Superior temporal gyrus (tissue), 1 donor: ENCODE results near the gene PTPRA.
A peak's percentile ranks its signal among the peaks of the same experiment; 100 is the strongest.
"Not testable (repeated sequence)": the region's sequence is repeated elsewhere in the genome, so short reads cannot be mapped to it uniquely, and the experiment has no call there.

Experiments
- DNase-seq: peaks from one replicate; pipeline ENCODE4 v3.0.0-alpha.2; 2016; ENCODE audit errors: extremely low spot score

Gene PTPRA

DNA sequence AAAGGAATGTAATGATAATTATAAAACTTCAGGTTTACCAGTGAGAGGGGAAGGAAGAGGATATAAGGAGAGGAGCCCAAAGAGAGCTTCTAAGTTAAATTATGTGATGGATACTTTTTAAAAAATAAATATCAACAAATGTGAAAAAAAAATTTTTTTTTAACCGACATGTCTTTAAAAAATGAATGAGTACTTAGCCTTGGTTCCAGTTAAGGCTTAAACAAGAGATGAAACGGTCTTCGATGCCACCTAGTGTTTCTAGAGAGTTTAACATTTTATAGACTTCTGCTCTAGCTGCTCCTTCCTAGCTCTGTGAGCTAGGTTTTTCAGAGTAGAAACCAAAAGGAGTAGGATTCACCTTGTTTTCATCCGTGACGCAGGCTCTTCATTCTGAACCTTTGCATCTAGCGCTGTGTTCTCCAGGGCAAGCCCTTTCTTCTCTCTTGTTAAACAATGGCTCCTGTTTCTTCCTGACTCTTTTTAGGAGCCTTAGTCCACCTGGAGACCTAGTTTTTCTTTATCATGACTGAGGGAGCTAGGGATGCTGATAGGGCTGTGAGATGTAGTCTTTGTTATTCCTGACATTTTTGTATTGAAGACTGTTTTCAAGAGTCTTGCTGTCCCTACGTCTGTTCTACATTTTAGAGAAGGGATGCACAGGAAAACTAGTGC lies 127.7 kb downstream of the PTPRA start:
- DNase-seq = peak; percentile 90

DNA sequence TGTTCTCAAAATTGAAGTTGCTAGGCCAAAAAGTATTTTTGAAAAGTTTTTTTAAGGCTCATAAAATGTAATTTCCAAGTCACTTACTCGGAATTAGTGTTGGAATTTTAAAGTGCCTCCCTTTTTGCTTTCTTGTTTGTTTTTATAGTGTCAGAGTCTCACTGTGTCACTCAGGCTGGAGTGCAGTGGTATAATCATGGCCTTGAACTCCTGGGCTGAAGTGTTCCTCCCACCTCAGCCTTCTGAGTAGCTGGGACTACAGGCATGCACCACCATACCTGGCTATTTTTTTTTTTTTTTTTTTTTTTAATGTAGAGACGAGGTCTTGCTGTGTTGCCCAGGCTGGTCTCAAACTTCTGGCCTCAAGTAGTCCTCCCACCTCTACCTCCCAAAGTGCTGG lies 130.1 kb downstream of the PTPRA start:
- DNase-seq = no peak

DNA sequence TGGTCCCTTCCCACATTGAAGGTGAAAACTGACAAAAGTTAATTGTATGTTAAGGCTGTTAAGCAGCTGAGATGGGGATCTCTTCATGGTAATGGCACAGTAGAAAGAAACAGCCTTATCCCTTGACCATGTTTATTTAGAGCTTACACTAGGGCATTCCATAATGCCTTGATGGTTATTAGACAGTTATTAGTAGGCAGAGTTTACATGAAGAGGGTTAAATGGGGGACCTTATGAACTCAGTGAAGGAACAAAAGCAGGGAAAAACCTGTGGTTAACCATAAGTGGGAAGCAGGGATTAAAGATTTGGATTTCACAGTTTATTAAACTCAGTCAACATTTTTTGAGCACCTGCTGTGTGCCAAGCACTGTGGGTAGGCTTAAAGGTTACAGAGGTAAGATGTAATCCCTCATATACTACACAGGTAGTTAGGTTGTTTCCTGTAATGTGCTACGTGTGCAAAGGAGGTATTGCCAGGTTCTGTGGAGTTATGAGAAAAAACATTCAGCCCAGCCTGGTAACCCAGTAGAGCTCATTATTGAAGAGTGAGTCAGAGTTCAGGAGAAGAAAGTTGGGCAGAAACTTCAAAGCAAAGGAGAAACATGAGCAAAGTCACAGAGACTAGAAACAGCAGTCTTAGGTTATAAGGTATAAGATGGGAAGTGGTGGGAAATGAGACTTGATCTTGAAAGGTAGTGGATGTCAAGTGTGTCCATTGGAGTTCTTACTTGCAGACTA lies 137.9 kb downstream of the PTPRA start:
- DNase-seq = no peak

DNA sequence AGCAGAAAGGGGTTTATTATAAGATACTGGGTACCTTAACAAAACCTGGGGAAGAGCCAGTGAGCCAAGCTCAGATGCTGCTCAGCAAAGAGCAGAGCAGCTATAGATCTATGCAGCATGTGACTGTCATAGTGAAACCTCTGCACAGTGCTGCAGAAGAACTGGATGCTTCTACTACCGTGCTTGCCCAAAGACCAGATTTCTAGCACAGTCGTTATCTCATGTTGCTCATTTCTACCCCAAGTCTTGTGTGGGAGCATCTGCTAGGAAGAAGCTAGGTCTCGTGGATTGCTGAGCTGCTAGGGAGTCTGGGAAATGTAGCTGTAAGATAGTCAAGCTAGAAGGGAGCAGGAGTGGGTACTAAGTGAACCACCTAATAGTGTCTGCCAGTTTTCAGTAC lies 138.5 kb downstream of the PTPRA start:
- DNase-seq = no peak

DNA sequence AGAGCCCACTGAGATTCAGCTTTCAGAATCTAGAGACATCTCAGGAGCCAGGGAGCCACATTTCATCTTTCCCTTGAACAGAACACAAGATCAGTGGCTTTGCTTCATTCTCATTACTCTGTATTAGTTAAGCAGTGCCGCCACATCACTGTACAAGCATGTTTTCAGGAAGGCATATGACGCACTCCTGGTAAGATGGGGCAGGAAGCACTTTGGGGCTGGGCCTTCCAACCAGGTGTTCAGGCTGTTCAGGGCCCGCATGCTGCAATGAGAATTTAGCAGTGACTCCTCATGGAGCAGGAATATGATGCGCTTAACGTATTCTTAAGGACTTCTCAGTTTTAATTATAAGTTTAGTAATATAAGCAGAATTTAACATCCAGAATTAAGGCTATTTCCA lies 140.5 kb downstream of the PTPRA start:
- no peak for DNase-seq

DNA sequence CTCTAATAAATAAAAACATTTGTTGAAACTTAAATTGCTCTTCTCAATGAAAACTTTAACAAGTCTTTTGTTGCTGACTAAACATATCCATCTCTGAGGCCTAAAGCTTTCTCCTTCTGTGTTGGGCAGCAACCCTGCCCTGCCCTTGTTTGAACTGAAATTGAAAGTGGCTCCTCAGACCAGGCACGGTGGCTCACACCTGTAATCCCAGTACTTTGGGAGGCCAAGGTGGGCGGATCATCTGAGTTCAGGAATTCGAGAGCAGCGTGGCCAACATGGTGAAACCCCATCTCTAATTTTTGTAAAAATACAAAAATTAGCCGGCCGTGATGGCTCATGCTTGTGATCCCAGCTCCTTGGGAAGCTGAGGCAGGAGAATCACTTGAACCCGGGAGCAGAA lies 140.9 kb downstream of the PTPRA start:
- DNase-seq = no peak

DNA sequence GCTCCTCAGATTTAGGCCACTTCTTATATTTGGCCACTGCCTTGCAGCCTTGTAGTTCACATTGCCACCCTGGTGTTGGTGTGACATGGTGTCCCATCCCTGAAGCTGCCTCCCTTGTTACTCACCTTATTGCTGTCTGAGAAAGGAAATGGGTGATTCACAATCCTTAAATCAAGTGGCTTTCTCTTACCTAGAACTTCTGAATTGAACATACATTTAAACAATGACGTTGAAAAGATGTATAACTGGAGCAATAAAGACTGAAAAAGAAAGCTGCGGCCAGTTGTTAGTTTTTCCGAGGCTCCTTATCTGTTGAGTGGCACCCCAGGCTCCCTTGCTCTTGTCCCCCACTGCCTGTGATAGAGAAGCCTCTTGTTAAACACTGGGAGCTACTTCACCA lies 141.4 kb downstream of the PTPRA start:
- no peak for DNase-seq

DNA sequence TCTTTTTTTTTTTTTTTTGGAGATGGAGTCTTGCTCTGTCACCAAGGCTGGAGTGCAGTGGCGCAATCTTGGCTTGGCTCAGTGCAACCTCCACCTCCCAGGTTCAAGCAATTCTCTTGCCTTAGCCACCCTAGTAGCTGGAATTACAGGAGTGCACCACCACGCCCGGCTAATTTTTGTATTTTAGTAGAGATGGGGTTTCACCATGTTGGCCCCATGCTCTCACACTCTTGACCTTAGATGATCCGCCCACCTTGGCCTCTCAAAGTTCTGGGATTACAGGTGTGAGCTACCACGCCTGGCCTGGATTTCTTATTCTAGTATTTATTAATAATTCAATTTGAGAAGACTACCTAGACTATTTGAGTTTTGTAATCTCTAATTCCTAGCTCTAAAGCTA lies 142.0 kb downstream of the PTPRA start:
- not testable (repeated sequence) for DNase-seq

DNA sequence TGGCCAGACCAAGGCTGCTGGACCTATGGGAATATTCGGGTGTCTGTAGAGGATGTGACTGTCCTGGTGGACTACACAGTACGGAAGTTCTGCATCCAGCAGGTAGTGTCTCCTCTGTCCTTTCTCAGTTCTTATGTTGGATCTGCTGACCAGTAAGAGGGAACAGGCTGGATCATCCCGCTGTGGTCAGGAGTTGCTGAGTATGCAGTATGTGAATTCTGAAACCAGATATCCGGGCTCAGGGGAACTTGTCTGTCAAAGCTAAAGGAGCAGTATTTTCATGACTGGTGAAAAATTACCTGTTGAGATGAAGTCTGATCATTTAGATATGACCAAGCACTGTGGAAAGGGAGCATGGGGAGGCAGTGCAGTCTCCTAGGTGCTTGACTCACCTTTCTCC lies 148.0 kb downstream of the PTPRA start:
- no peak for DNase-seq

DNA sequence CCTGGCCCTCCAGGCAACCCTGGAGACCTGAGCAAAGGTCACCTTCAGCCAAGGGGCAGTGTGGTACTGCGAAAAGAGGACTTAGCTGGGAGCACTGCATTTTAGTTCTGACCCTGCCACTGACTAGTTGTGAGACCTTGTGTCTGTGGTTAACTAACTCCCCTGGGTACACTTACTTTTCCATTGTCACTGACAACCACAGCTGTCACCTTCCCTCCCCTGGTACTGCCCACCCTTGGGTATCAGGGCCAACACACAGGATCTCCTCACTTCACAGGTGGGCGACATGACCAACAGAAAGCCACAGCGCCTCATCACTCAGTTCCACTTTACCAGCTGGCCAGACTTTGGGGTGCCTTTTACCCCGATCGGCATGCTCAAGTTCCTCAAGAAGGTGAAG lies 148.5 kb downstream of the PTPRA start:
- no peak for DNase-seq

DNA sequence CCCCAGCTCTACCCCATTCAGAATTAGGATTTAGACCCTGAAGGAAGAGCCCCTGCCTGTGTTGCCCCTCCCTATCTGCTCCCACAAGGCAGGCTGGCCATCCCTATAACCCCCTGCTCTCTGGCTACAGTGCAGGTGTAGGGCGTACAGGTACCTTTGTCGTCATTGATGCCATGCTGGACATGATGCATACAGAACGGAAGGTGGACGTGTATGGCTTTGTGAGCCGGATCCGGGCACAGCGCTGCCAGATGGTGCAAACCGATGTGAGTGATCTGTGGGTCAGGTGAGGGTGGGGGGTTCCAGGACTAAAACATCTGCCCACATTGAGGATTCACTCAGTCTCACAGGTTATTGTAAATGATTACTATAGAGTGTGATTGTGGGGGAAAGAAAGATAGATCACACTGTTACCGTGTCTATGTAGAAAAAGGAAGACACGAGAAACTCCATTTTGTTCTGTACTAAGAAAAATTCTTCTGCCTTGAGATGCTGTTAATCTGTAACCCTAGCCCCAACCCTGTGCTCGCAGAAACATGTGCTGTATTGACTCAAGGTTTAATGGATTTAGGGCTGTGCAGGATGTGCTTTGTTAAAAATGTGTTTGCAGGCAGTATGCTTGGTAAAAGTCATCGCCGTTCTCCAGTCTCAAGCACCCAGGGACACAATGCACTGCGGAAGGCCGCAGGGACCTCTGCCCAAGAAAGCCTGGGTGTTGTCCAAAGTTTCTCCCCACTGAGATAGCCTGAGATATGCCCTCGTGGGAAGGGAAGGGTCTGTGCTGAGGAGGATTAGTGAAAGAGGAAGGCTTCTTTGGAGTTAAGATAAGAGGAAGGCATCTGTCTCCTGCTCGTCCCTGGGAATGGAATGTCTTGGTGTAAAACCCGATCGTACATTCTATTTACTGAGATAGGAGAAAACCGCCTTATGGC lies 149.5 kb downstream of the PTPRA start:
- DNase-seq = not testable (repeated sequence)

DNA sequence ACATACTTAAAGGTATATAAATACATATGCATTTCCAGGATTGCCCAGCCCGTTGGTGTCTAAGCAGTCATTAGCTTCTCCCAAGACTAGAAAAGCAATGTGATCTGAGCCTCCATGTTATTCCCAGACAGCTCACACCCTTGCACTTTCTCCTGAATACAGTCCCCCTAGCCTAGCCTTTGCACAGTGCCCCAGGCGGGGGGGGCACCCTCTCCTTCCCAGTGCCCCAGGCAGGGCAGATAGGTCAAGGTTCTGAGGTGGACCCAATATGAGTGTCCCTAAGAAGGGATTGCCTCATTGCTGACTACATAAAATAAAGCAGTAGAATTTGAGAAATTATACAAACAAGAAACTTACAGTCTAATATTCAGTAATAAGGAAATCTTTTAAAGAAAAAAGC lies 154.7 kb downstream of the PTPRA start:
- no peak for DNase-seq

DNA sequence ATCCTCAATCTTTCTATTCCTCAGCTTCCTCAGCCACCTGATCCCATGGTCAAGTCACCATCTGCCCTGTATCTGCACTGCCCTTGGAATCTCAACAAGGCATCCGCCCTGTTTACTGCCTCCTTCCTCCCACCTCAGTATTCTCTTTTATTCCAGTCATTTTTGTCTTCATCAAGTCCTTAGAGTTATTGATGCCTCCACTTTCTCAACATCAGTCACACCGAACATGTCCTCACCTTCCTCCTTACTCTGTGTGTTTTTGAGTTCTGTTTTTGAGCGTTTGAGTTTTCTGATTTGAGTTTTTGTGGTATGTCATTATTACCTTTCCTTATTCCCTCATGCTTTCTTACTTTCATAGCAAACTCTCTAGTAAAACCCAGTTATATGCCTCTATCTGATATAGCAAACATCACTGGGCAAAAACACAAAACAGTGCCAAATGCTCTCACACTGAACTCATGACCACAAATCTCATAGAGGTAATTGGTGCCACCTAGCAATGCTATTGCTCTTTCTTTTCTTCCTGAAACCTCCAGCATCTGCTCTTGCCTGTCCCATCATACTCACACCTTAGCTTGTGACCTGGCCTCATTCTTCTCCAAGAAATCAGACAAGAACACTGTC lies 158.4 kb downstream of the PTPRA start:
- no peak for DNase-seq

DNA sequence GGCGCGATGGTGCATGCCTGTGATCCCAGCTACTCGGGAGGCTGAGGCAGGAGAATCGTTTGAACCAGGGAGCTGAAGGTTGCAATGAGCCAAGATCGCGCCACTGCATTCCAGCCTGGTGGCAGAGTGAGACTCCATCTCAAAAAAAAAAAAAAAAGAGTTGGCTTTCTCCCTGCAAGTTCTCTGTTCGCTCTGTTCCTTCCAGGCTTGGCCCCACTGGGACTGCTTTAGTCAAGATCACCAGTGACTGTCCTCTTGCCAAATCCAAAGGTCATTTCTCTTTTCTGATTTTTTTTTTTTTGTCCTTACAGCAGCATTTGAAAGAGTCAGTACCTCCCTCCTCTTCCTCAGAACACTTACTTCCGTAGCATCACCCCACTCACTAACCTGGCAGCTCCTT lies 159.3 kb downstream of the PTPRA start:
- no peak for DNase-seq

DNA sequence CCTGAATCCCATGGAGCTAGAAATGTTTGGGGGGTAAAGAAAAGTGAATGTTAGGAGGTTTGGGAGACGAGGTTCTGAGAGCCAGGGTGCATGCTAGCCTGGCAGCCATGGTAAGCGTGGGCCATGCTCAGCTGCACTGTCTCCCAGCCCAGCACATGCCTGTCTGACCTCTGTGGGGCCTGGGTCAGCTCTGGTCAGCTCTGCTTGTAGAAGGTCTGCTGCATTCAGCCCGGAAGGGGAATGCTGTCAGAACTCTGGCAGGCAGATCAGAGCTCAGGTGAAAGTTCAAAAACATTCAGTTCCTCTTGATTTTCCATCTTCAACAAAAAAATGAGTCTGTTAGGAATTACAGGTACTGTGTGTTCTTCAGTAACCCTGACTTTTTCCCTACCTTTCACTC lies 164.4 kb downstream of the PTPRA start:
- no peak for DNase-seq

DNA sequence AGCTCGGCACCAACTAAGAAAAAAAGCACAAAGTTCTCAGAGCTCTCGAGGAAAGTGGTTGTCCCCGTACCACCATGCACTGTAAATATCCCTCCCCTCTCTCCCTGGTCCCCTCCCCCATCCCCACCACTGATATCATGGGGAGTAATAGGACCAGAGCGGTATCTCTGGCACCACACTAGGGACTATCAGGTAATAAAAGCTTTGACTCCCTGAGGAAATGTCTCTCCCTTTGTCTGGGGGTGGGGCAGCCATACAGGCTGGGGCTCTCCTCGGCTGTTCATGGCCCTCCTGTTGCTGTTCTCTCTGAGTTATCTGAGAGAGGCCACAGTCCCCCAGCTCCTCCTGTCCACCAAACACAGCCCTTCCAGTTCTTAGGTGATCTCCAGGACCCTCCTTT lies 165.2 kb downstream of the PTPRA start:
- no peak for DNase-seq

DNA sequence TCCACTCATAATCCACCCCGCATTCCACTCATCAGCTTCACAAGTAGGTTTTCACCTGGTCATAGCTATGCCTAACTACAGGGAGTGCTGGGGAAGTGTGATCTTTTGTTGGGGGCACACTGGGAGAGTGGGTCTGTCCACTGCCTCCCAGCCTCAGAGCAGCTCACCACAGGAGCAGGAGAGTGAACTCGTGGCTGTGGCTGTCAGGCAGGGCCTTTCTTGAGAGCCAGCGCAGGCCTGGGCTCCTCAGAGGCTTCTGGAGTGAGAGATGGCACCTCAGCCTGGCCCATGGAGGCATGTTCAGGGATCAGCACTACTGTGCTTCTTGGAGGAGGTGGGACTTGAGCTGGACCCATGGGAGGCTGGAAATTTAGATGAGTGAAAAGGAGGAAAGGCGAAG lies 166.1 kb downstream of the PTPRA start:
- no peak for DNase-seq

DNA sequence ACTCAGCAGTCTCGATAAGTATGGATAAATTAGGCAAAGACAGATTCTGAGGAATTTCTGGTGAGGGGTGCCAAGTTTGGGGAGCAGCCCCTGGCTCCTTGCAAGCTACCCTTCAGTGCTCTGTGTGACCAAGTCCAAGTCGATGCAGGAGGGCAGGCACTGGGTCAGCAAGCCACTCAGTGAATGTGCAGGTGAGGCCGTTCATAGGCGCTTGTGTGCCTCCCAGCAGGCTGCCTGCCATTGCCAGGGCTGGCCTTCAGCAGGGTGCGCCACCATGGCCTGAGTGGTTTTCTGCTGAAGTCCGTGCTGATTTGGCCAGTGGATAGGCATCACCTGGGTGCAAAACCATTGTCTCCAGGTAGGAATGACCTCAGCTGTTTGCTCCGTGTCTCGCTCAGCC lies 166.8 kb downstream of the PTPRA start:
- DNase-seq = no peak

DNA sequence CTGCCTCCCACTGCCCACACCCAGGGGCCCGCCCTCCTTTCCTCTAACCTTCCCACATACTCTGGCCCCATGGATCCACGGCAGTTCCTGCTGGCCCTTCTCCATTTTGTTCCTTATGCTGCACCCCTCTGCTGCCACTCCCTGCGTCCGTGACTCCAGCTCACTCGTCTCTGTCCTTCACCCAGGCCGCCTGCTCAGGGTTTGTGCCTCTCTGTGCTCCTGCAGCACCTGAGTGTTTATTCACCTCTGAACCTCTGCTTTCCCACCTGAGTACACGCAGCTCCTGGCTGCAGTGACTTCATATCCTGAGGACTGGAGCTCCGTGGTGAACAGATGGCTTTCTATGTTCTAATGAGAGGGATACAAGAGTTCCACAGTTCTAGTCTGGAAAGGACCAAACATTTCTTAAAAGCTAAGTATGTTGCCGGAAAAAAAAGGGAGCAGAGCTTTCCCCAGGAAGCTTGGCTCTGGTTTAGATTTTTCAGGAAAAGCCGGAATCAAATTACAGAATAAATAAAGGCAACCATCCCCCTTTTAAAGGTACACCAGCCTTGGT lies 168.7 kb downstream of the PTPRA start:
- DNase-seq = peak; percentile 37

DNA sequence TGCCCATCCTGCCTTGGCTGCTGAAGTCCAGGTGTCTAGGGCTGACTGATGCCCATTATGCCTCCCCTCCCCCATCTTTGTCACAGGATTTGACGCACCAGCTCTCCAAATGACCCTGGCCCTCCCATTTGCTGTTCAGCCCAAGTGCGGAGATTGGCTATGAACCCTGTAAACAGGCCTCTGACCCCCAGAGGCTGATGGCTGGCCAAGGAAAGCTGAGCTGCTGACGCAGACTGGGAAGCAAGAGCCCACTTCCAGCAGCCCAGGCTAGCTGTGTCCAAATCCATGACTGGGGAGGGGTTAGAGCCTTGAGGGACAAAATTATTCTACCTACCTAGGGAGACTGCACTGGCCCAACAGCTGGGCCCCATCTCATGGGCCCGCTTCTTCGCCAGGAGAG lies 169.3 kb downstream of the PTPRA start:
- DNase-seq = no peak

DNA sequence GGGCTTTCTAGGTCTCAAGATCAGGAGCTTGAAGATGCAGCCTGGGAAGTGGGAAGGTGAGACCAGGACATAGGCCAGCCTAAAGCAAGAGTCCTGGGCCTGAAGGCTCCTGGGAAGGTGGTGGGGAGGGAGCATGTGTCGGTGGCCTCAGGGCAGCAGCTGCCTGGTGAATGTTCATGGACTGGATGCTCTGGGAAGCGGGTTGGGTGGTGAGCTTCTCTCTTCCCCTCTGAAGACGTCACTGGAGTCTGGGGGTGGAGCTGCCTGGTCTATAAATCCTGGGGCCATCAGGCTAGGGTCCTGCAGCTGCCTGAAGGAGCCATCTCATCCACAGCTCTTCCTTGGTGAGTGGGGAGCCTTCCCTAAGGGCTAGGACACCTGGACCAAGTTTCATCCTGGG lies 170.0 kb downstream of the PTPRA start, which contains the start of gene GNRH2:
Gene GNRH2, plus strand, starts transcription at position 301 of the 400 bp plus-strand sequence. CDS start 793 bp downstream, outside the sequence.
- DNase-seq = no peak
